Prostate gland (tissue), 2 donors: ENCODE measurements around the gene ACE. TPM values are rescaled to one million over a fixed set of nuclear protein-coding genes. Genes with fewer than 3 reads are reported as not detected.
A peak's percentile ranks its signal among the peaks of the same experiment; 100 is the strongest.

Source experiments
- DNase-seq: peaks from one replicate; pipeline ENCODE4 v3.0.0-alpha.2; 2019; ENCODE audit warnings: low spot score
- H3K27ac ChIP-seq, 2 donors: fragments of 200-600 bp; sonication (generic); 2 replicates each; pipeline ENCODE4 v1.5.1; 2017 to 2019
- H3K27me3 ChIP-seq: fragments of 200-600 bp; sonication (generic); replicated peaks from 2 replicates; pipeline ENCODE4 v1.5.1; 2019; ENCODE audit not compliant: insufficient read depth
- H3K36me3 ChIP-seq, 2 donors: fragments of 200-600 bp; sonication (generic); 1 replicate in 1 of 2; 2 replicates in 1 of 2; pipeline versions ENCODE4 v1.5.1 to v1.8.1; 2017 to 2019
- H3K4me1 ChIP-seq: fragments of 200-600 bp; sonication (generic); replicated peaks from 2 replicates; pipeline ENCODE4 v1.5.1; 2019
- H3K4me3 ChIP-seq, 2 donors: fragments of 200-600 bp; sonication (generic); 2 replicates each; pipeline ENCODE4 v1.5.1; 2017 to 2019
- H3K9me3 ChIP-seq: fragments of 200-600 bp; sonication (generic); 2 replicates; pipeline ENCODE4 v1.5.1; 2017
- POLR2A ChIP-seq: fragments of 450-650 bp; IDR thresholded peaks from one replicate; pipeline ENCODE4 v1.6.1; 2016; ENCODE audit warnings: antibody characterized with exemption, mild to moderate bottlenecking
- POLR2AphosphoS5 ChIP-seq: sonication (generic); formaldehyde crosslinking; IDR thresholded peaks from one replicate; pipeline ENCODE4 v1.6.1; 2017; ENCODE audit warnings: antibody characterized with exemption
- WGBS: methylation state at CpG from one replicate; pipeline ENCODE4 v1.1.5; 2018; 5-methylcytosine and 5-hydroxymethylcytosine counted together
- intact Hi-C: fragments of 100-400 bp; cut with DNase I; formaldehyde crosslinking; loops from one replicate; pipeline ENCODE4 v1.14.2; 2022
- total RNA-seq, 2 donors: library from RNA; depleted of rRNA; stranded (reverse); fragments of >200 nt; gene quantifications; one replicate each; pipeline ENCODE4 v1.1.0, GENCODE V29; 2016
- TF ChIP-seq, protein P1 (sequence below), 4 experiments: fragments of 200-600 bp in 2 of 4; fragments of 450-650 bp in 2 of 4; sonication (generic) in 2 of 4; IDR thresholded peaks; 1 replicate in 3 of 4; 2 replicates in 1 of 4; pipeline ENCODE4 v1.5.1; 2016 to 2019; ENCODE audit warnings: antibody characterized with exemption in 4 of 4, mild to moderate bottlenecking in 2 of 4, moderate library complexity in 2 of 4

The ACE gene
- total RNA-seq, 2 donors from 2014 or later: 42.8 to 54.6 TPM

DNA sequence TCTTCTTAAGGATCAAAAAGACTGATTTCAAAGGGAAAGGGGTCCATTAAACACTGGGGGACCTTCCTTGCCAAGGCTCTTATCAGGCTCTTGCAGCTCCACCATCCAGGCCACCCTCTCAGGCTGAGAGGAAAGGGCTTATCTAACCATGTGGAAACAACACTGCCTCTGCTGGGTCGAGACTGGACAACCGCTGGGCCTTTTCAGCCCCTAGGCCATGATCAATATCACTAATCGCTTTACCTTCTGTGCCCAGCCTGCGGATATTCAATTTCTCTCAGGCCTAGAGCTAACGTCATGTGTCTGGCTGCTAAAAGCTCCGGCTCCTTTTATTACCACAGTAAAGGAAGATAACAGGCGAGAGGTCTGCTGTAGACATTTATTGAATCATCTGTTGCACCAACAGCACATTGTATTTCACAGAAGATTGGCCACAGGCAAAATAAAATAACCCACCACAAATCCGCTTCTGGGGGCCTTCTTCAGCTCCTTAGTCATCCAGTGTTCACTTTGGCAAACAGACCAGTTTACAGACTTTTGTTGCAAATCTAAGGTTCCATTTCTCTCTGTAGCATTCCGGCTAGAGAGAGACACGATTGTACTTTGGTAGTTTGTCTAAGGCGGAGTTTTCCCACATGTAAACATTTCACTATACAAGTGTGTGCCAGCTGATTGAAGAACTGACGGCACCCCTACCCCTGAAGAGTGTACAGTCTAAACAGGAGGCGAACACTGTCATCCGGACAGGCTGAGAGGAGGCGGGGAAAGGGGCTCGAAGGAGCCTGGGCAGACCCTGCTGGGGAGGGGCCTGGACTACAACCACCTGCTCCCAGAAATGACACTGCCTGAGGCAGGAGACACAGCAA lies 44.7 kb upstream of the ACE start:
- peak; percentile 48 for DNase-seq
- intact Hi-C loops: no loop called here
- TF ChIP-seq POLR2A (no peak), POLR2AphosphoS5 (peak; percentile 50)
- TF ChIP-seq, protein P1, sequence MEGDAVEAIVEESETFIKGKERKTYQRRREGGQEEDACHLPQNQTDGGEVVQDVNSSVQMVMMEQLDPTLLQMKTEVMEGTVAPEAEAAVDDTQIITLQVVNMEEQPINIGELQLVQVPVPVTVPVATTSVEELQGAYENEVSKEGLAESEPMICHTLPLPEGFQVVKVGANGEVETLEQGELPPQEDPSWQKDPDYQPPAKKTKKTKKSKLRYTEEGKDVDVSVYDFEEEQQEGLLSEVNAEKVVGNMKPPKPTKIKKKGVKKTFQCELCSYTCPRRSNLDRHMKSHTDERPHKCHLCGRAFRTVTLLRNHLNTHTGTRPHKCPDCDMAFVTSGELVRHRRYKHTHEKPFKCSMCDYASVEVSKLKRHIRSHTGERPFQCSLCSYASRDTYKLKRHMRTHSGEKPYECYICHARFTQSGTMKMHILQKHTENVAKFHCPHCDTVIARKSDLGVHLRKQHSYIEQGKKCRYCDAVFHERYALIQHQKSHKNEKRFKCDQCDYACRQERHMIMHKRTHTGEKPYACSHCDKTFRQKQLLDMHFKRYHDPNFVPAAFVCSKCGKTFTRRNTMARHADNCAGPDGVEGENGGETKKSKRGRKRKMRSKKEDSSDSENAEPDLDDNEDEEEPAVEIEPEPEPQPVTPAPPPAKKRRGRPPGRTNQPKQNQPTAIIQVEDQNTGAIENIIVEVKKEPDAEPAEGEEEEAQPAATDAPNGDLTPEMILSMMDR (IDR thresholded peaks at IDR 0.05): no peak

DNA sequence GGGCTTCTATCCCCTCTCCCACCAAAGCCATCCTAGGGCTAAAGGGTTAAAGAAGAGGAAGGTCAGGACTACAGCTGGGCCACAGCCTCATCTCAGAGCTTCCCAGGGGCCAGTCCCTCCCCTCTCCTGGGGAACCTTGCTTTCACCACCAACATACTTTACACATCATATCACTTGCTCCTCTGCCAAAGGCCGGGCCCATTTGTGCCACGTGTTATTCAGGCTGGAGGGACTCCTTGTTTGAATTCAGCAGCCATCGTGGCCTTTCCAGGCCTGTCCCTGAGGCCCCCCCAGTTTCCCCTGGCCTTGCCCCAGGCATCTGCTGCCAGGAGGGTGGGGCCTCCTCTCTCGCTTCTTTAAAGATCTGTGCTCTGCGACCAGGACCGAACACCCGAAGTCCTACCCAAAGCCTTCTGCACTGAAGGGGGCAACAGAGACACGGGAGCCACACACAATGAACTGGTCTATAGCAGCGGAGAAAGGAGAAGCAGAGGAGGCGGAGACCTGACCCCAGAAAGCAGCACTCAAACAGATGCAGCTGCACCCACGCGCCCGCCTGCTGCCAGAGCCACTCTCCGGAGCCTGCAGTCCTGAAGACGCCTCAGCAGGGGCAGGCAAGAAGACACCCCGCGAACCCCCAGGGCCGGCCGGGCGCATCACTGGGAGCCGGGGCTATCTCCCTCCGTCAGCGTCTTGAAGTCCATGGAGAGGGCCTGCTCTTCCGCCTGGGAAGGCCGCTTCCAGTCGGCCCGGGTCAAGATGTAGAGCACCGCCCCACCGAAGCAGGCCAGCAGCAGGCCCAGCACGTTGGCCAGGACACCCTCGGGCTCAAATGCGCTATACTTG lies 42.9 kb upstream of the ACE start:
- intact Hi-C loops: no loop called here
- H3K36me3 ChIP-seq: no peaks in the 10 kb centered on the region
- no peaks in the 10 kb centered on the region for H3K27me3 ChIP-seq
- no peak overlapping the region for H3K4me3 ChIP-seq
- peaks cover 45% of the 10 kb centered on the region for H3K4me1 ChIP-seq
- TF ChIP-seq POLR2AphosphoS5 (peak; percentile 44), POLR2A (no peak)
- TF ChIP-seq, protein P1 (IDR thresholded peaks at IDR 0.05): no peak
- 66% methylated on average over 21 of the region's 32 CpGs for WGBS
- no peaks in the 10 kb centered on the region for H3K9me3 ChIP-seq
- DNase-seq: peak; percentile 56
- H3K27ac ChIP-seq: peak overlapping the region; percentile 78 to 90

More for the DNA sequence above, 44.7 kb upstream of the ACE start:
- WGBS: 25% methylated on average over 16 of the region's 16 CpGs
- no peaks in the 10 kb centered on the region for H3K27me3 ChIP-seq
- peak overlapping the region; percentile 78 to 90 for H3K27ac ChIP-seq
- H3K4me3 ChIP-seq: peak overlapping the region in 1 of 2 donors; percentile 5
- peaks cover 46% of the 10 kb centered on the region for H3K4me1 ChIP-seq
- no peaks in the 10 kb centered on the region for H3K36me3 ChIP-seq
- H3K9me3 ChIP-seq: no peaks in the 10 kb centered on the region

DNA sequence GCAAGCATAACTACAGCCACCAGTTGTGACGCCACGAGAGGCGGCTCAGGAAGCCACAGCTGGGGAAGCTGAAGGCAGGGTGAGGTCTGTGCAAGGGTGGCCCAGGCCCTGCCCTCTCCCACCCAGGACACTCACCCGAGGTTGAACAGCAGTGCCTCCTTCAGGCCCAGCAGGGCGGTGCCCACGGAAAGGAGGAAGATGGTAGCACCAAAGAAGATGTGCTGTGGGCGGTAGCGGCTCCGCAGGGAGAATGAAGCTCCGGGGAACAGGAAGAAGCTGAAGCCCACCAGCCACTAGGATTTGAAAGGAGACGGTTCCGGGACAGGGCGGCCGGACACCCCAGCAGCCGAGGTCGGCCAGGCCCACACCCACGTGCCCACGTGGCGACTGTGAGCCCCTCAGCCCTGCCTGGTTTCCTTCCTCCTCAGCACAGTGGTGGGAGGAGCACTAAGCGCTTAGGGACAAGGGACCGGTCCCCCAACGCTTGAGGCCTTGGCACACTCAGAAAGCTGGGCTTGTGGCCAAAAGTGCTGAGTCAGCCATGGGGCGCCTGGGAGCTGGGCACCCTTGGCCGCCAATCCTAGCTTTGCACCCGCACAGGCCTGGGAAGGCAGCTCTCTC lies 41.8 kb upstream of the ACE start:
- Histone ChIP-seq H3K4me3 (no peak overlapping the region), H3K36me3 (no peaks in the 10 kb centered on the region), H3K4me1 (peaks cover 45% of the 10 kb centered on the region), H3K9me3 (no peaks in the 10 kb centered on the region), H3K27ac (peak overlapping the region; percentile 72 to 90), H3K27me3 (no peaks in the 10 kb centered on the region)
- peak; percentile 91 for DNase-seq
- WGBS: 40% methylated on average over 24 of the region's 25 CpGs
- intact Hi-C loops: no loop called here
- TF ChIP-seq POLR2A (no peak), POLR2AphosphoS5 (peak; percentile 71)
- TF ChIP-seq, protein P1 (IDR thresholded peaks at IDR 0.05): no peak

DNA sequence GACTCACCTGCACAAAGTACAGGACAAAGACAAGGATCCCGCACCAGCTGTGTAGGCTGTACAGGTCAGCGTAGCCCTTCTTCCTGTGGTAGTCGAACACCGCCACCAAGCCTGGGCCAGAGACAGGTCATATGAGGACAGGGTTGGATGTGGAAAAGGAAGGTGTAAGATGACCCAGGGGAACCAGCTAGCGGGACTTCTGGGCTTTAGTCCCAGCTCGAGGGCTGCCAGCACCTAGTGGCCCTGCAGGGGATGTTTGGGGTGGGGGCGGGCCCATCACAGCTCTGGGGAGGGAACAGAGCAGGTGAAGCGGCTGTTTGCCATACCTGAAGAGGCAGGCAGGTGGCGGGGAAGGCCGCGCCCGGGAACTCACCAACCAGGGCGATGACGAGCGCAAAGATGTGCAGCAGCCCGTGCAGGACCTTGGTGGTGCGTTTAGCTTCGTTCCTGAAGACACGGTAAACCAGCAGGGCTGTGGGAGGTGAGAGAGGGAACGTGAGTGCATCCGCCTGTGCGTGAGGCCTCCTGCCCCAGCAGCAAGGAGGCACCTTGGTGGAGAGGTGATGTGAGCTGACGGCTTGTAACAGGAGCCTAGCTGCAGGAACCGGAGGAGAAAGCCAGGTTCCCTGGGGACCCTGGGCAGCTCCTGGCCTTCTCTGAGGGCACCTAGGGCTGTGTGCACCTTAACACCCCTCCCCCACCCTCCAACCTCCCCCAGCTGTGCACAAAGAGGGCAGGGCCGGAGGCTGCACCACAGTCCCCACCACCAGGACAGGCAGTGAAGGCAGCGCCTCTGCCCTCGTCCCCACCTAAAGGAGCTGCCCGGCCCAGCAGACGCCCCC lies 41.0 kb upstream of the ACE start:
- Histone ChIP-seq H3K9me3 (no peaks in the 10 kb centered on the region), H3K4me1 (peaks cover 46% of the 10 kb centered on the region), H3K4me3 (no peak overlapping the region), H3K27ac (peak overlapping the region; percentile 72 to 90), H3K27me3 (no peaks in the 10 kb centered on the region), H3K36me3 (no peaks in the 10 kb centered on the region)
- intact Hi-C loops: no loop called here
- TF ChIP-seq, protein P1 (IDR thresholded peaks at IDR 0.05): peak; percentile 16 to 70 (median 58)
- TF ChIP-seq POLR2AphosphoS5 (peak; percentile 1), POLR2A (no peak)
- WGBS: 57% methylated on average over 29 of the region's 29 CpGs
- peak; percentile 71 for DNase-seq
